Measurements from ENCODE around the gene TBX21. TPM values are rescaled to one million over a fixed set of nuclear protein-coding genes. Genes with fewer than 3 reads are reported as not detected.

TBX21 gene
- total and polyA plus RNA-seq, 2 of the 4 experiments (the other 2 are of a cell fraction) = not detected

GRCh38 chr17:47721725-47722124 lies 11.3 kb upstream of the TBX21 start:
- ChIA-PET CTCF (no interaction called here), POLR2A (ENCODE audit: unreplicated experiment) (no interaction called here)
- no peak overlapping the region for H3K27ac ChIP-seq (ENCODE audit: insufficient read depth, low read length)
- H4K5ac ChIP-seq (ENCODE audit: low read depth, low read length) = no peak overlapping the region
- H2BK120ac ChIP-seq (ENCODE audit: low read depth, low read length) = no peak overlapping the region
- H2AK5ac ChIP-seq (ENCODE audit: low read depth, low read length) = 0 out of 2 replicates have a peak overlapping the region, but pooled peaks have one; percentile 8
- in situ Hi-C loops (cut with MboI; ENCODE audit: low sequenced_read_pairs) (no loop called here), intact Hi-C loops (cut with micrococcal nuclease) (loop anchor here (10.0 kb wide), 1 partner anchor 53 kb away; no protein-coding TSS in a partner anchor), dilution Hi-C loops (cut with HindIII; ENCODE audit: low sequenced_read_pairs, unreplicated experiment) (no loop called here)
- no peak overlapping the region for H3K4me2 ChIP-seq (ENCODE audit: low read depth, low read length)
- no peaks in the 10 kb centered on the region for H3K79me1 ChIP-seq (ENCODE audit: low read depth in 1 of 2, low read length in 2 of 2)
- no peak overlapping the region; the same call in 1 of the 2 replicates for H3K23ac ChIP-seq (ENCODE audit: low read depth, low read length)
- no peak overlapping the region for H3K18ac ChIP-seq (ENCODE audit: low read depth, low read length)
- no peak overlapping the region for H4K8ac ChIP-seq (ENCODE audit: low read depth in 2 of 2, low read length in 2 of 2)
- no peak overlapping the region for H2BK15ac ChIP-seq (ENCODE audit: low read depth, low read length)
- H2AFZ ChIP-seq (replicated peaks; ENCODE audit: low read length, poor library complexity) = no peak overlapping the region
- H3K4me1 ChIP-seq (ENCODE audit: control insufficient read depth, insufficient read depth, low read length) = peaks cover 27% of the 10 kb centered on the region
- DNase-seq (no peak), ATAC-seq (ENCODE audit: low read depth) (no peak)
- H3K14ac ChIP-seq (replicated peaks; ENCODE audit: low read depth, low read length) = no peak overlapping the region
- H3K56ac ChIP-seq (ENCODE audit: extremely low read depth, insufficient read depth, low read length) = no peak overlapping the region
- no peak overlapping the region for H3K4me3 ChIP-seq (ENCODE audit: insufficient read depth, low read depth, low read length)
- peaks cover 87% of the 10 kb centered on the region for H3K27me3 ChIP-seq (ENCODE audit: control insufficient read depth, insufficient read depth, low read length)
- 60% methylated on average over 1 of the region's 8 CpGs; no CpG with 5 or more reads in 1 of the 2 experiments for WGBS, 2 experiments (ENCODE audit: extremely low coverage in 2 of 2, insufficient read length in 1 of 2)
- no peak overlapping the region for H2AK9ac ChIP-seq (replicated peaks; ENCODE audit: low read depth, low read length, poor library complexity)
- H2BK5ac ChIP-seq (ENCODE audit: low read depth, low read length, poor library complexity, severe bottlenecking) = no peak overlapping the region
- H3K9ac ChIP-seq (ENCODE audit: low read depth, low read length) = no peak overlapping the region
- no peaks in the 10 kb centered on the region for H3K36me3 ChIP-seq (ENCODE audit: control insufficient read depth, insufficient read depth, low read length)
- no TSS peak for BruUV-seq (replicated peaks)
- H3K4ac ChIP-seq (ENCODE audit: low read depth, low read length) = no peak overlapping the region
- H4K91ac ChIP-seq (ENCODE audit: insufficient read depth, low read depth, low read length) = no peak overlapping the region
- TF ChIP-seq BHLHE40 (IDR thresholded peaks at IDR 0.05; ENCODE audit: low read depth, low read length) = no peak
- no peak overlapping the region for H2BK20ac ChIP-seq (ENCODE audit: low read depth, low read length)
- no peaks in the 10 kb centered on the region for H3K9me3 ChIP-seq (ENCODE audit: control insufficient read depth, insufficient read depth, low read length)
- peaks cover 5% of the 10 kb centered on the region; the same call in 1 of the 2 replicates for H3K9me1 ChIP-seq (ENCODE audit: insufficient read depth, low read length)
- H4K20me1 ChIP-seq (ENCODE audit: insufficient read depth, low read length) = peaks cover 44% of the 10 kb centered on the region

Data from IMR-90 (cell line).